H9 (cell line): ENCODE measurements around the gene LTBP2. TPM values are rescaled to one million over a fixed set of nuclear protein-coding genes. Genes with fewer than 3 reads are reported as not detected.
A peak's percentile ranks its signal among the peaks of the same experiment; 100 is the strongest.

ENCODE experiments used
- DNase-seq: peaks from one replicate; pipeline ENCODE4 v3.0.0-alpha.2; 2017
- H2AFZ ChIP-seq: one replicate; pipeline ENCODE4 v1.6.1; 2013; ENCODE audit warnings: mild to moderate bottlenecking, low read length, control low read depth, moderate library complexity
- H2AK5ac ChIP-seq: 2 replicates; pipeline ENCODE4 v1.6.1; 2013; ENCODE audit warnings: low read length, control low read depth, mixed read lengths; ENCODE audit not compliant: insufficient read length
- H2BK120ac ChIP-seq: one replicate; pipeline ENCODE4 v1.6.1; 2013; ENCODE audit warnings: low read depth, mild to moderate bottlenecking, low read length, control low read depth, inconsistent platforms; ENCODE audit not compliant: poor library complexity, severe bottlenecking
- H2BK12ac ChIP-seq: 2 replicates; pipeline ENCODE4 v1.6.1; 2013; ENCODE audit warnings: low read length, control low read depth, mixed read lengths, low read depth; ENCODE audit not compliant: insufficient read length
- H2BK15ac ChIP-seq: 2 replicates; pipeline ENCODE4 v1.6.1; 2013; ENCODE audit warnings: low read depth, low read length, control low read depth
- H2BK20ac ChIP-seq: one replicate; pipeline ENCODE4 v1.6.1; 2013; ENCODE audit warnings: low read depth, mild to moderate bottlenecking, low read length, control low read depth, inconsistent platforms; ENCODE audit not compliant: poor library complexity, severe bottlenecking
- H2BK5ac ChIP-seq: 2 replicates; pipeline ENCODE4 v1.6.1; 2013; ENCODE audit warnings: low read length, control low read depth, mixed read lengths; ENCODE audit not compliant: insufficient read length
- H3K14ac ChIP-seq: 2 replicates; pipeline ENCODE4 v1.6.1; 2013; ENCODE audit warnings: low read length, control low read depth; ENCODE audit not compliant: insufficient read depth
- H3K18ac ChIP-seq: 2 replicates; pipeline ENCODE4 v1.6.1; 2013; ENCODE audit warnings: low read depth, mild to moderate bottlenecking, mixed read lengths, low read length, control low read depth; ENCODE audit not compliant: insufficient read length
- H3K23ac ChIP-seq: 2 replicates; pipeline ENCODE4 v1.6.1; 2013; ENCODE audit warnings: low read length, control low read depth, mixed read lengths, low read depth; ENCODE audit not compliant: insufficient read length
- H3K23me2 ChIP-seq: 2 replicates; pipeline ENCODE4 v1.6.1; 2013; ENCODE audit warnings: low read depth, mild to moderate bottlenecking, mixed read lengths, low read length, control low read depth; ENCODE audit not compliant: insufficient read length, poor library complexity, severe bottlenecking
- H3K27ac ChIP-seq: 2 replicates; pipeline ENCODE4 v1.5.1; 2013; ENCODE audit warnings: low read length, control low read depth, mixed read lengths, low read depth; ENCODE audit not compliant: insufficient read length
- H3K27me3 ChIP-seq: 2 replicates; pipeline ENCODE4 v1.6.1; 2013; ENCODE audit warnings: low read length, control low read depth, inconsistent platforms; ENCODE audit not compliant: insufficient read depth
- H3K4ac ChIP-seq: 2 replicates; pipeline ENCODE4 v1.6.1; 2013; ENCODE audit warnings: low read depth, mild to moderate bottlenecking, control low read depth, inconsistent platforms, low read length, moderate library complexity
- H3K4me1 ChIP-seq: 2 replicates; pipeline ENCODE4 v1.6.1; 2013; ENCODE audit warnings: low read length, control low read depth, inconsistent platforms; ENCODE audit not compliant: insufficient read depth
- H3K4me2 ChIP-seq: 2 replicates; pipeline ENCODE4 v1.6.1; 2013; ENCODE audit warnings: low read length, control low read depth, mixed read lengths; ENCODE audit not compliant: insufficient read length, insufficient read depth
- H3K56ac ChIP-seq: 2 replicates; pipeline ENCODE4 v1.6.1; 2013; ENCODE audit warnings: low read depth, mild to moderate bottlenecking, mixed read lengths, low read length, control low read depth; ENCODE audit not compliant: insufficient read length
- H3K79me1 ChIP-seq: 2 replicates; pipeline ENCODE4 v1.6.1; 2013; ENCODE audit warnings: low read depth, mild to moderate bottlenecking, moderate library complexity, low read length, control low read depth, inconsistent platforms; ENCODE audit not compliant: insufficient read depth, poor library complexity, severe bottlenecking
- H3K79me2 ChIP-seq: 2 replicates; pipeline ENCODE4 v1.6.1; 2013; ENCODE audit warnings: low read length, control low read depth, inconsistent platforms; ENCODE audit not compliant: insufficient read depth
- H3K9ac ChIP-seq: 2 replicates; pipeline ENCODE4 v1.6.1; 2013; ENCODE audit warnings: low read length, control low read depth, mixed read lengths; ENCODE audit not compliant: insufficient read length; ENCODE audit errors: extremely low read depth
- H3K9me3 ChIP-seq: one replicate; pipeline ENCODE4 v1.6.1; 2013; ENCODE audit warnings: low read depth, low read length, inconsistent platforms; ENCODE audit not compliant: control insufficient read depth
- H3T11ph ChIP-seq: one replicate; pipeline ENCODE4 v1.6.1; 2013; ENCODE audit warnings: mild to moderate bottlenecking, low read length, control low read depth, inconsistent platforms
- H4K20me1 ChIP-seq: one replicate; pipeline ENCODE4 v1.6.1; 2013; ENCODE audit not compliant: control insufficient read depth, insufficient read length, insufficient read depth
- H4K5ac ChIP-seq: 2 replicates; pipeline ENCODE4 v1.6.1; 2013; ENCODE audit warnings: low read depth, mild to moderate bottlenecking, mixed read lengths, low read length, control low read depth; ENCODE audit not compliant: insufficient read length
- H4K8ac ChIP-seq: replicated peaks from 2 replicates; pipeline ENCODE4 v1.6.1; 2013; ENCODE audit warnings: low read length, control low read depth, mixed read lengths, low read depth; ENCODE audit not compliant: insufficient read length
- H4K91ac ChIP-seq: 2 replicates; pipeline ENCODE4 v1.6.1; 2013; ENCODE audit warnings: low read depth, mild to moderate bottlenecking, moderate library complexity, mixed read lengths, low read length, control low read depth; ENCODE audit not compliant: insufficient read length
- H3K27ac Mint-ChIP-seq, 3 experiments: 2 replicates in 2 of 3; 3 replicates in 1 of 3; pipeline ENCODE4 v1.8.0; 2020 to 2021; ENCODE audit warnings: mixed read lengths in 3 of 3, mild to moderate bottlenecking in 1 of 3, moderate library complexity in 1 of 3
- H3K27me3 Mint-ChIP-seq: 2 replicates; pipeline ENCODE4 v1.8.0; 2021; ENCODE audit warnings: low read depth, mild to moderate bottlenecking, moderate library complexity, mixed read lengths
- H3K36me3 Mint-ChIP-seq, 3 experiments: 2 replicates in 2 of 3; 3 replicates in 1 of 3; pipeline ENCODE4 v1.8.0; 2020 to 2021; ENCODE audit warnings: low read depth in 3 of 3, mixed read lengths in 3 of 3; ENCODE audit not compliant: insufficient read depth in 1 of 3
- H3K4me1 Mint-ChIP-seq, 2 experiments: 2 replicates each; pipeline ENCODE4 v1.8.0; 2020; ENCODE audit warnings: mixed read lengths in 2 of 2
- H3K4me3 Mint-ChIP-seq, 2 experiments: 2 replicates in 1 of 2; 3 replicates in 1 of 2; pipeline ENCODE4 v1.8.0; 2020 to 2021; ENCODE audit warnings: mild to moderate bottlenecking in 2 of 2, mixed read lengths in 2 of 2, moderate library complexity in 1 of 2
- H3K9me3 Mint-ChIP-seq, 2 experiments: 2 replicates in 1 of 2; 3 replicates in 1 of 2; pipeline ENCODE4 v1.8.0; 2020; ENCODE audit warnings: mild to moderate bottlenecking in 2 of 2, mixed read lengths in 2 of 2, moderate library complexity in 1 of 2
- WGBS: extraction: QIAGEN DNeasy Blood & Tissue Kit; methylation state at CpG from one replicate; pipeline ENCODE4 v1.1.7; 2013; ENCODE audit warnings: missing lambda C conversion rate, low lambda C conversion rate, mixed read lengths; ENCODE audit not compliant: insufficient read length; ENCODE audit errors: extremely low coverage; 5-methylcytosine and 5-hydroxymethylcytosine counted together
- total RNA-seq: library from RNA; stranded (reverse); gene quantifications from 2 replicates; pipeline ENCODE4 v1.2.1, GENCODE V29; 2021
- TF ChIP-seq, protein P1 (sequence below): fragments of 200-600 bp; sonication (generic); conservative IDR thresholded peaks from 3 replicates; pipeline ENCODE4 v1.8.0; 2021; ENCODE audit warnings: antibody characterized with exemption, mild to moderate bottlenecking

Gene LTBP2
- total RNA-seq, 1 experiment from 2014 or later, result 0.77 TPM

DNA sequence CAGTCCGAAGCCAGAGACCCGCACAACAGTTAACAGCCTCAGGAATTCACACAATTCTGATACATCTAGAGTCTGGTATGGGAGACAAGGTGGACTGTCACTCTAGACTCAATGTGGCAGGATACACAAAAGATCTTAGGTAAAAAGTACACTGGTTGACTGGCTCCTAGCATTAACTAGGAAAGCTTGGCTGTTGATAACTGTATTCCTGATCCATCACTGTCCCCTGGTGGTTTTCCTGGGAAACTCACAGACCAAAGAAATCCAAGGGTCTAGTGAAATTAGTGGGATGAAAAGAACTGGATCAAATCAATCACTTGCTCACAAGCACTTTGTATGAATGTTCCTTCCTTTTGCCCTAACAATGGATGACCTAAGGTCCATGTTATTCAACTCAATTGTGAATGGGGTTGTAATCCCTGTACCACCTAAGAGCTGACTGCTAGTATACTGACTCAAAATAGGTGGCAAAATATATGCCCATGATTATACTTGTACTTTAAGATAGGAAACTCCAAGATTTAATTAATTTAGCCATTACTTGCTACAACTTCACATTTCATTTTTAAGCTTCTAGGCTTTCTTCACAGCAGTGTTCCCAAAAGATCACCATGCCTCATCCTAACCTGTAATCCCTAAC lies 132.9 kb downstream of the LTBP2 start:
- no CpG with 5 or more reads among the region's 2 CpGs for WGBS
- Histone ChIP-seq H3K14ac (no peak overlapping the region), H4K20me1 (no peaks in the 10 kb centered on the region), H3K9ac (no peak overlapping the region), H3K23ac (no peak overlapping the region), H3K27me3 (no peaks in the 10 kb centered on the region), H3K27ac (no peak overlapping the region), H3T11ph (no peak overlapping the region), H3K18ac (no peak overlapping the region), H2BK5ac (no peak overlapping the region), H2BK120ac (no peak overlapping the region), H3K79me2 (no peaks in the 10 kb centered on the region), H3K4ac (no peak overlapping the region), H4K91ac (no peak overlapping the region), H3K79me1 (no peaks in the 10 kb centered on the region), H4K8ac (no peak overlapping the region), H2AK5ac (no peak overlapping the region), H3K4me1 (no peaks in the 10 kb centered on the region), H2BK12ac (no peak overlapping the region), H3K4me2 (no peak overlapping the region), H3K23me2 (no peaks in the 10 kb centered on the region), H2BK20ac (no peak overlapping the region), H4K5ac (no peak overlapping the region), H3K56ac (no peak overlapping the region), H2BK15ac (no peak overlapping the region), H3K9me3 (no peaks in the 10 kb centered on the region), H2AFZ (no peak overlapping the region)
- H3K4me3 Mint-ChIP-seq, result no peak overlapping the region
- H3K9me3 Mint-ChIP-seq, result no peaks in the 10 kb centered on the region
- H3K36me3 Mint-ChIP-seq, result peaks cover 8 to 57% (median 51%) of the 10 kb centered on the region in 3 experiments
- no peaks in the 10 kb centered on the region for H3K27me3 Mint-ChIP-seq
- TF ChIP-seq, protein P1, sequence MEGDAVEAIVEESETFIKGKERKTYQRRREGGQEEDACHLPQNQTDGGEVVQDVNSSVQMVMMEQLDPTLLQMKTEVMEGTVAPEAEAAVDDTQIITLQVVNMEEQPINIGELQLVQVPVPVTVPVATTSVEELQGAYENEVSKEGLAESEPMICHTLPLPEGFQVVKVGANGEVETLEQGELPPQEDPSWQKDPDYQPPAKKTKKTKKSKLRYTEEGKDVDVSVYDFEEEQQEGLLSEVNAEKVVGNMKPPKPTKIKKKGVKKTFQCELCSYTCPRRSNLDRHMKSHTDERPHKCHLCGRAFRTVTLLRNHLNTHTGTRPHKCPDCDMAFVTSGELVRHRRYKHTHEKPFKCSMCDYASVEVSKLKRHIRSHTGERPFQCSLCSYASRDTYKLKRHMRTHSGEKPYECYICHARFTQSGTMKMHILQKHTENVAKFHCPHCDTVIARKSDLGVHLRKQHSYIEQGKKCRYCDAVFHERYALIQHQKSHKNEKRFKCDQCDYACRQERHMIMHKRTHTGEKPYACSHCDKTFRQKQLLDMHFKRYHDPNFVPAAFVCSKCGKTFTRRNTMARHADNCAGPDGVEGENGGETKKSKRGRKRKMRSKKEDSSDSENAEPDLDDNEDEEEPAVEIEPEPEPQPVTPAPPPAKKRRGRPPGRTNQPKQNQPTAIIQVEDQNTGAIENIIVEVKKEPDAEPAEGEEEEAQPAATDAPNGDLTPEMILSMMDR, result peak; percentile 96
- peak overlapping the region in 2 of 3 experiments; percentile 28 to 62; a peak in 1 of 7 replicates for H3K27ac Mint-ChIP-seq
- no peak for DNase-seq
- peaks cover 17 to 29% of the 10 kb centered on the region in 2 experiments for H3K4me1 Mint-ChIP-seq
